Neural crest cell (in vitro differentiated cells): ENCODE results near the gene LILRB1. TPM values are rescaled to one million over a fixed set of nuclear protein-coding genes. Genes with fewer than 3 reads are reported as not detected.

ENCODE experiments used
- DNase-seq: peaks from one replicate; pipeline ENCODE4 v3.0.0; 2021; ENCODE audit warnings: low read depth, mixed read lengths, low spot score
- H3K27ac Mint-ChIP-seq: one replicate; pipeline ENCODE4 v1.8.0; 2021; ENCODE audit warnings: mild to moderate bottlenecking, mixed read lengths; ENCODE audit not compliant: unreplicated experiment
- H3K27me3 Mint-ChIP-seq: 2 replicates; pipeline ENCODE4 v1.8.0; 2021; ENCODE audit warnings: low read depth, mild to moderate bottlenecking, mixed read lengths
- H3K36me3 Mint-ChIP-seq: 2 replicates; pipeline ENCODE4 v1.8.0; 2021; ENCODE audit warnings: low read depth, mild to moderate bottlenecking, mixed read lengths
- H3K4me1 Mint-ChIP-seq: 2 replicates; pipeline ENCODE4 v1.8.0; 2021; ENCODE audit warnings: mixed read lengths
- H3K4me3 Mint-ChIP-seq: one replicate; pipeline ENCODE4 v1.8.0; 2021; ENCODE audit warnings: mild to moderate bottlenecking, mixed read lengths
- H3K9me3 Mint-ChIP-seq: 2 replicates; pipeline ENCODE4 v1.8.0; 2021; ENCODE audit warnings: mixed read lengths
- total RNA-seq: library from RNA; stranded (reverse); gene quantifications from 2 replicates; pipeline ENCODE4 v1.2.1, GENCODE V29; 2021
- TF ChIP-seq, protein P1 (sequence below): fragments of 200-600 bp; sonication (generic); conservative IDR thresholded peaks from 2 replicates; pipeline ENCODE4 v1.5.0; 2021; ENCODE audit warnings: antibody characterized with exemption, mild to moderate bottlenecking

Gene LILRB1
- total RNA-seq, 1 donor from 2014 or later: not detected

- no peak overlapping the region for H3K27ac Mint-ChIP-seq
- H3K9me3 Mint-ChIP-seq: peaks cover 11% of the 10 kb centered on the region
- H3K27me3 Mint-ChIP-seq: no peaks in the 10 kb centered on the region
Observed at GRCh38 chr19:54654447-54655321, 24.4 kb downstream of the LILRB1 start.

GRCh38 chr19:54659300-54659699 is 29.0 kb downstream of the LILRB1 start:
- TF ChIP-seq, protein P1, sequence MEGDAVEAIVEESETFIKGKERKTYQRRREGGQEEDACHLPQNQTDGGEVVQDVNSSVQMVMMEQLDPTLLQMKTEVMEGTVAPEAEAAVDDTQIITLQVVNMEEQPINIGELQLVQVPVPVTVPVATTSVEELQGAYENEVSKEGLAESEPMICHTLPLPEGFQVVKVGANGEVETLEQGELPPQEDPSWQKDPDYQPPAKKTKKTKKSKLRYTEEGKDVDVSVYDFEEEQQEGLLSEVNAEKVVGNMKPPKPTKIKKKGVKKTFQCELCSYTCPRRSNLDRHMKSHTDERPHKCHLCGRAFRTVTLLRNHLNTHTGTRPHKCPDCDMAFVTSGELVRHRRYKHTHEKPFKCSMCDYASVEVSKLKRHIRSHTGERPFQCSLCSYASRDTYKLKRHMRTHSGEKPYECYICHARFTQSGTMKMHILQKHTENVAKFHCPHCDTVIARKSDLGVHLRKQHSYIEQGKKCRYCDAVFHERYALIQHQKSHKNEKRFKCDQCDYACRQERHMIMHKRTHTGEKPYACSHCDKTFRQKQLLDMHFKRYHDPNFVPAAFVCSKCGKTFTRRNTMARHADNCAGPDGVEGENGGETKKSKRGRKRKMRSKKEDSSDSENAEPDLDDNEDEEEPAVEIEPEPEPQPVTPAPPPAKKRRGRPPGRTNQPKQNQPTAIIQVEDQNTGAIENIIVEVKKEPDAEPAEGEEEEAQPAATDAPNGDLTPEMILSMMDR: no peak
- no peak overlapping the region for H3K4me3 Mint-ChIP-seq
- no peaks in the 10 kb centered on the region for H3K4me1 Mint-ChIP-seq
- H3K36me3 Mint-ChIP-seq: peaks cover 17% of the 10 kb centered on the region
- H3K9me3 Mint-ChIP-seq: peaks cover 18% of the 10 kb centered on the region
- DNase-seq: no peak
- no peaks in the 10 kb centered on the region for H3K27me3 Mint-ChIP-seq
- no peak overlapping the region for H3K27ac Mint-ChIP-seq

More at GRCh38 chr19:54654447-54655321, 24.4 kb downstream of the LILRB1 start:
- Mint-ChIP-seq H3K36me3 (peaks cover 9% of the 10 kb centered on the region), H3K4me3 (no peak overlapping the region), H3K4me1 (no peaks in the 10 kb centered on the region)
- no peak for DNase-seq
- TF ChIP-seq, protein P1: no peak

DNA sequence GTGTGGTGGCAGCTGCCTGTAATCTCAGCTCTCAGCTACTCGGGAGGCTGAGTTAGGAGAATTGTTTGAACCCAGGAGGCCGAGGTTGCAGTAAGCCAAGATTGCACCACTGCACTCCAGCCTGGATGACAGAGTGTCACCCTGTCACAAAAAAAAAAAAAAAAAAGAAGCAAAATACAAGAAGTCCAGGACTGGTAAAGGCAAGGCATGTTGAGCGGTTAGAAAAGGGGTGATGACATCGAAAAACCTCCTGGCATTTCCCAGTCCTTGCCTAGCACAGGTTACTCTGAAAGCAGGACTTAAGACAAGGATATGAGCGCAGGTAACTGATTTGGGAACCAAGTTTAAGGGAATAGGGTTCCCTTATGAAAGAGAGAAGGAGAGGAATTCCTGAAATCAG is 30.0 kb downstream of the LILRB1 start:
- TF ChIP-seq, protein P1: no peak
- H3K4me3 Mint-ChIP-seq: no peak overlapping the region
- H3K9me3 Mint-ChIP-seq: peaks cover 18% of the 10 kb centered on the region
- no peak for DNase-seq
- peaks cover 17% of the 10 kb centered on the region for H3K36me3 Mint-ChIP-seq
- no peaks in the 10 kb centered on the region for H3K27me3 Mint-ChIP-seq
- no peak overlapping the region for H3K27ac Mint-ChIP-seq
- H3K4me1 Mint-ChIP-seq: no peaks in the 10 kb centered on the region

GRCh38 chr19:54660964-54661363 is 30.7 kb downstream of the LILRB1 start:
- H3K9me3 Mint-ChIP-seq: peaks cover 18% of the 10 kb centered on the region
- no peak for DNase-seq
- no peak overlapping the region for H3K27ac Mint-ChIP-seq
- no peaks in the 10 kb centered on the region for H3K27me3 Mint-ChIP-seq
- no peaks in the 10 kb centered on the region for H3K4me1 Mint-ChIP-seq
- peaks cover 17% of the 10 kb centered on the region for H3K36me3 Mint-ChIP-seq
- H3K4me3 Mint-ChIP-seq: no peak overlapping the region
- TF ChIP-seq, protein P1: no peak

GRCh38 chr19:54661846-54662481 is 31.7 kb downstream of the LILRB1 start:
- Mint-ChIP-seq H3K27ac (no peak overlapping the region), H3K36me3 (peaks cover 17% of the 10 kb centered on the region), H3K4me3 (no peak overlapping the region), H3K4me1 (no peaks in the 10 kb centered on the region), H3K27me3 (no peaks in the 10 kb centered on the region), H3K9me3 (peaks cover 18% of the 10 kb centered on the region)
- TF ChIP-seq, protein P1: no peak
- no peak for DNase-seq
